Pons (tissue), 1 donor: Measurements from ENCODE around the gene PTK6.
"Not testable (repeated sequence)": the region's sequence is repeated elsewhere in the genome, so short reads cannot be mapped to it uniquely, and the experiment has no call there.

ENCODE experiments used
- DNase-seq: peaks from one replicate; pipeline ENCODE4 v3.0.0-alpha.2; 2016; ENCODE audit warnings: low spot score

The PTK6 gene

GRCh38 chr20:63529861-63530787 is 7.1 kb downstream of the PTK6 start:
- no peak for DNase-seq

DNA sequence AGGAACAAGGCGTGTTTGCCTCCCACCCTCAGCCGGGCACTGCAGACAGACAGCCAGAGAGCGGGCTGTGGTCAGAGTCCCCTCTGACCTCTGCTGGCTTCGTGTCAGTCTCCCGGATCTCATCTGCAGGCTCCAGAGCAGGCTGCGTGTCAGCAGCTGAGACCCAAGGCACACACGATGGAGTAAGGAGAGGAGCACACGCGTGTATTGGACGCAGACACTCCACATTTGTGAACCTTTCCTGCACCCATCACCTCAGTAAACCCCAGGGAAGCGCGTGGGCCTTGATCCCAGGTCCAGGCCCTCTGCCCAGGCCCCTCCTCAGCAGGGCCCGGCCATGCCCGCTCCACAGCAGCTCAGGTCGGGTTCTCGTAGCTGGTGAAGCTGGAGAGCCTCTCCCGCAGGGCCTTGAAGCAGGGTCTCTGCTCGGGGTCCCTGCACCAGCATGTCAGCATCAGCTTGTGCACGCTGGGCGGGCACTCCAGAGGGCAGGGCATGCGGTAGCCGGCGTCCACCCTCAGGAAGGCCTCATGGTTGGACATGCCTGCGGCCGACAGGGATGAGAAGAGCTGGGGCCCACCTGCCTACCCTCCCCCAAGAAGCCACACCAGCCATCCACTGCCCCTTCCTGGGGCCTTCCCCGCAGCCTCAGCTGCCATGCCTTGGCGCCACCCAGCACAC is 7.9 kb downstream of the PTK6 start:
- no peak for DNase-seq

DNA sequence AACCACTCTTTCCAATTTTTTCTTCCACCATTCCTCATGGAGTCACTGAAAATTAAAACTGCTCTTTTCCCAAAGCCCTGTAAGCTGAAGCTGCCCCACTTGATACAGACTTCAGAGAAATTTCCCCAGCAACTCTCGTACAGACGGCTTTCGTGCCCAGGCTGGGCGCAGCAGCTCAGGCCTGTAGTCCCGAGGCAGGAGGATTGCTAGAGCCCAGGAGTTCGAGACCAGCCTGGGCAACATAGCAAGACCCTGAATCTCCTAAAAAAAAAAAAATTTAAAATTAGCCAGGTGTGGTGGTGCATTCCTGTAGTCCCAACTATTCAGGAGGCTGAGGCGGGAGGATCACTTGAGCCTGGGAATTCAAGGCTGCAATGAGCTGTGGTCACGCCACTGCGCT is 10.0 kb downstream of the PTK6 start:
- DNase-seq: no peak

DNA sequence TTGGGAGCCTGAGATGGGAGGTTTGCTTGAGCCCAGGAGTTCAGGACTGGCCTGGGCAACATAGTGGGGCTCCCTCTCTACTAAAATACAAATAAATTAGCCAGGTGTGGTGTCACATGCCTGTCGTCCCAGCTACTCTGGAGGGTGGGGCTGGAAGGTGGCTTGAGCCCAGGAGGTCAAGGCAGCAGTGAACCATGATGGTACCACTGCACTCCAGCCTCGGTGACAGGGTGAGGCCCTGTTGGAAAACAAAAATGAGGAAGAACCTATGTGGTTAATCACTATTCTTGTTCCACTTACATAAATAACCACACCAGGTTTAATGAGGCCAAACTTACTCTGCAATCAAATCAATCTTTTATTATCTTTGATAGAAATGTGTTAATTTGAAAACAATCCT is 11.2 kb downstream of the PTK6 start:
- DNase-seq: no peak

DNA sequence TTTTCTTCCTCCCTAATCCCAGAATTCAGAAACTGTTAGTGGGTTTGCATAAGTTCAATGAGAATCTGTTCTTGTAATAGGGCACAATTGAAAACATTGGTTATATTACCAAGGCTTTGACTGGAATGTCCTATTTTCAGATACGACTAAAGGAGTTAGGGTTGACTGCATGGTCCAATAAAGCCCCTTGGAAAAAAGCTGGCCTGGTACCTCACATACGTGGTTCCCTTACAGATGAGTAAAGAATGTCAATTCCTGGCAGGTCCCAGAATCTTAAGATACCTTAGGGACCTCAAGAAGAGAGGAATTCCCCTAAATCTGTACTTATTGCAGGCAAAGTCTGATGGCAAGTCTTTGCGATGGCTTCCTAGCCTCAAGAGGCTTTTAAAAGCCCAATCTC is 12.0 kb downstream of the PTK6 start:
- no peak for DNase-seq

DNA sequence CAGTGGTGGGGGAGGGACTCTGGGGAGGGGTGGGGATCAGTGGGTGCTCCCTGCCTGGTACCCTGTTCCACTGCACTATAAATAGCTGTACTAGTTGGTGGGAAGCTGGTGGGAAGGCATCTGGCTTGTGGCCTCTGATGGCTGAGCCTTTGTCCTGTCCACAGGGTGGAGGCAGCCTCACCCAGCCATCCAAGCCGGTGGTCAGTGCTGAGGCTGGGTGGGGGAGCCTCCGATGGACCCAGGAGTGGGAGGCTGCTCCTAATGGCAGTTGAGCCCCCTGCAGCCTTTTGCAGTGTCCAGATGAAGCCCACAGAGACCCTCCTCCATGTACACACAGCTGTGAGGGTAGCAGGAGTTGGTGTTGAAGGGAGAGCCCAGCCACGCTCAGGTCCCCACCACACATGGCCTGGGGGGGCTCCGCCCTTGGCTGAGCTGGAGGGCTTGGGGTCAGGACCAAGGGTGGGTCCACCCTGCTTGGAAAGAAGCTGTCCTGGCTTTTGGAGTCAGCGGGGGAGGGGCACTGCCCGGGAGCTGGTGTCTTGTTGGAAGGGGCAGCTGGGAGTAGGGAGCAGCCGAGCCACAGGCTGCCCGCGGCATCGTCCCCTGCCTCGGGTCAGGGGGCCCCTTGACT is 14.1 kb downstream of the PTK6 start:
- no peak for DNase-seq

- DNase-seq: no peak
Measured at GRCh38 chr20:63522091-63522868, 14.9 kb downstream of the PTK6 start.

DNA sequence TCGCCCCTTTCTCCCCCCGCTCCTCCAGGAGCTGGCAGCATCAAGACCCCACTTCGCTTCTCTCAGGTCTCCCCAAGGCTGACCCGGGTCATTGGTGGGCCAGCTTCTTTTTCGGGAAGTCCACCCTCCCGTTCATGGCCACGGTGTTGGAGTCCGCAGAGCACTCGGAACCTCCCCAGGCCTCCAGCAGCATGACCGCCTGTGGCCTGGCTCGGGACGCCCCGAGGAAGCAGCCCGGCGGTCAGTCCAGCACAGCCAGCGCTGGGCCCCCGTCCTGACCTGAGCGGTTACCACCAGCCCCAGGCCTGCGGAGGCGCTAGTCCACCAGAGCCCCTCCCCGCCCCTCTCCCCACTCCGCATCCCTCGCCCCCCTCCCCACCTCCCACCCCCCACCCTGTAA is 15.6 kb downstream of the PTK6 start:
- DNase-seq: no peak

- DNase-seq: peak; percentile 77
Measured at GRCh38 chr20:63520934-63521601, 16.1 kb downstream of the PTK6 start.

DNA sequence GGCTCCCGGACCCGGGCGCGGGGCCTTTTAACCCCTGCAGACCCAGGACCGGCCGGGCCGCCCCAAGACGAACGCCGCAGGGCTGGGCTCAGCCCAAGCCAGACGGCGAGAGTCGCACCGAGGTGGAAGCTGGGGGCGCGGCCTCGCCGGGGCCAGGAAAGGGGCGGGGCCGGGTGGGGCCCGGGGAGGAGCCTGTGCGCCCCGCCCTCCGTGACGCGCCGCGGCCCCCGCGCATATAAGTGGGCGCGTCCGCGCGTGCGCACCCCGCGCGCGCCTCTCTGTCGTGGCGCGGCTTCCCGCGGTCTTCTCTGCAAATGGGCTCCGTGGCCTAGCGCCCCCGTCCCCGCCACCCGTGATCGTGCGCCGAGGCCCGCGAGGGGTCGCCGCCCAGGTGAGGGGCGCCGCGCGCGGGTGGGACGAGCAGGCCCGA is 16.7 kb downstream of the PTK6 start, which contains the start of gene PPDPF:
TSS of gene PPDPF (plus strand) at position 262 of the 430 bp plus-strand sequence. CDS start 544 bp downstream, outside the sequence.
- DNase-seq: peak; percentile 78

- DNase-seq: peak; percentile 8
Measured at GRCh38 chr20:63519668-63520503, 17.3 kb downstream of the PTK6 start.

- no peak for DNase-seq
Measured at GRCh38 chr20:63518946-63519667, 18.1 kb downstream of the PTK6 start.

DNA sequence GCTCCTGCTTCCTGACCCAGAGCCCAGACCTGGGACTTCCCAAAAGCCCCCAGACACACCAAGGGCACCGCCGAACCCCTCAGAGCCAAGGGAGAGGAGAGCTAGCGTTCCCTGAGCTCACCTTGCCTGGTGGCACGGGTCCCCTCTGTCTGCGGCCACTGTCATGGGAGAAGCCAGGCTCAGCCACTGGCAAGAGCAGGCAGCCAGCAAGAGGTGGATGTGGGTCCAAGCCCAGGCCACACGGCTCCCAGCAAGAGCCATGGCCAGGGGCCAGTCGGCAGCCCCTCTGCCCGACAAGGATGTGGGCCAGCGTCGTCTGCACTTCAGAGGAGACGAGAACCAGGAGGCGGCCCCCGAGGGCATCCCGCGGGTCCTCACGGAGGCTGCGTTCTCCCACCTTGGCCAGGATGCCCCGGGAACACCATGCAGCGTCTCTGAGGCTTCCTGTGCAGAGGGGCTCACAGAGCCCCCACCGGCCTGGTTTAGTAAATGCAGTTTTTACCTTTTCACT is 18.8 kb downstream of the PTK6 start:
- no peak for DNase-seq

DNA sequence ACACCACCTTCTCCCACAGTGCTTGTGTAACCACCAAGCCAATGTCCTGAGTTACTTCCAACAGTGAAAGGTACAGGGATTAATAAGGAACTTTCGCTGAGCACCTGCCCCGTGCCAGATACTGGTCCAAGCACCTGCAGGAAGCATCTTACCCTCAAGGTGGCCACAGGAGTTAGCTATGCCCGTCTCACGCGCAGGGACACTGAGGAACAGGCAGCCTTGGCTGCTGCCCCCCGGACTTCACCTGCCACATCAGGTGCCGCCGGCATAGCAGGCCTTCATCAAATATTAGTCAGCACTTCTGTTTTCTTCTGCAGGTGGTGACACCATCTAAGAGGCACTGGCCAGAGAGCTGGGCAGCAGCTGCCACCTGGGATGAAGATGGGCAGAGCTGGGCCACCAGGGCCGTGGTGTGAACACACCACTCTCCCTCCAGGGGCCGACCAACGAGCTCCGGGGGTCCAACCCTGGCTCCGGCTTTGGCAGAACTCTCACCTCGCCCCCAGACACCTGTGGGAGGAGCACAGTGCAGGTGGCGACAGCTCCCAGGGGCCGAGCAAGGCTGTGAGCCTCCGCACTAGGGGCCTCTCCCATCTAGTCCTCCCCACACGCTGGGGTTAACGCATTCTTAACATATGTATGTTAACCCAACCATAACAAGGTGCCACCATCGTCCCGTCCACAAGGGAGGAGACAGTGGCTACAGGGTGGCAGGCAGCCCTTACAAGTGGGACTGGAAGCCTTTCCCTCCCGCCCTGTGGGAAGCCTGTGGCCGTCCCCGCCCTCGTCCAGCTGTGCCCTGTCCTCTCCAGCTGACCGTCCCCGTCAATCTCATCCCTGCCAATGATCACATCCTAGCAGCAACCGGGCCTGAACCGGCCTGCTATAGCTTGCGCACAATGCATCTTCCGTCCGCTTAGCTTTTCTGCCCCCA is 19.5 kb downstream of the PTK6 start:
- DNase-seq: no peak

GRCh38 chr20:63514520-63514919 is 22.7 kb downstream of the PTK6 start:
- not testable (repeated sequence) for DNase-seq

- no peak for DNase-seq
Measured at GRCh38 chr20:63513207-63513606, 24.0 kb downstream of the PTK6 start.

GRCh38 chr20:63509088-63509564 is 28.1 kb downstream of the PTK6 start:
- DNase-seq: no peak
